HepG2 (cell line): Measurements from ENCODE around the gene PHKB. TPM values are rescaled to one million over a fixed set of nuclear protein-coding genes. Genes with fewer than 3 reads are reported as not detected.
"Not testable (repeated sequence)": the region's sequence is repeated elsewhere in the genome, so short reads cannot be mapped to it uniquely, and the experiment has no call there.

Source experiments
- ATAC-seq: fragments of 200-7000 bp; cut with Tn5 transposase; 3 replicates; pipeline ENCODE4 v1.9.1; 2020; ENCODE audit warnings: mild to moderate bottlenecking, moderate library complexity
- BruUV-seq: library from RNA; stranded (reverse); fragments of 400-500 nt; replicated peaks from 2 replicates; lab custom pipeline; 2021; lab: Mats Ljungman, UMichigan
- CTCF ChIA-PET: fragments of 300-600 bp; formaldehyde crosslinking; extraction: SDS; loops from one replicate; lab custom pipeline; 2021; ENCODE audit warnings: low total read pairs, inconsistent platforms, low intra/inter-chr PET ratio; lab: Yijun Ruan, JAX
- POLR2A ChIA-PET: fragments of 350-600 bp; sonication (Branson Sonifier 250); formaldehyde crosslinking; loops from one replicate; lab custom pipeline; 2020; ENCODE audit warnings: antibody characterized with exemption, inconsistent platforms; lab: Yijun Ruan, JAX
- DNase-seq: peaks from one replicate; pipeline ENCODE4 v3.0.0-alpha.2; 2015; ENCODE audit warnings: low spot score
- FAIRE-seq: peaks from 3 replicates; lab custom pipeline; 2011; peaks lifted over from hg19 to GRCh38; lab: Jason Lieb, UNC
- H2AFZ ChIP-seq: one replicate; pipeline ENCODE4 v1.6.1; 2011; ENCODE audit warnings: low read length, inconsistent platforms
- H3K27ac ChIP-seq: fragments of 300-600 bp; 3 replicates; pipeline ENCODE4 v1.8.0; 2011; ENCODE audit warnings: mixed run types, mild to moderate bottlenecking, mixed read lengths, low read length, inconsistent platforms; ENCODE audit not compliant: insufficient read depth; ENCODE audit errors: extremely low read length
- H3K27me3 ChIP-seq, 2 experiments: fragments of 200-600 bp in 1 of 2; 2 replicates in 1 of 2; 3 replicates in 1 of 2; pipeline versions ENCODE4 v1.6.0 to v1.8.0; 2011; ENCODE audit warnings: low read length in 2 of 2, mild to moderate bottlenecking in 2 of 2, moderate library complexity in 2 of 2, inconsistent platforms in 1 of 2; ENCODE audit not compliant: insufficient read depth in 2 of 2, control insufficient read depth in 1 of 2
- H3K36me3 ChIP-seq, 2 experiments: fragments of 200-600 bp in 1 of 2; replicated peaks in 1 of 2; 2 replicates in 1 of 2; 3 replicates in 1 of 2; pipeline versions ENCODE4 v1.5.1 to v1.8.0; 2011; ENCODE audit warnings: low read length in 2 of 2, inconsistent platforms in 1 of 2; ENCODE audit not compliant: insufficient read depth in 2 of 2, control insufficient read depth in 1 of 2
- H3K4me1 ChIP-seq: 2 replicates; pipeline ENCODE4 v1.5.1; 2012; ENCODE audit warnings: low read length, inconsistent platforms; ENCODE audit not compliant: insufficient read depth
- H3K4me2 ChIP-seq: 2 replicates; pipeline ENCODE4 v1.6.0; 2011; ENCODE audit warnings: low read depth, low read length, inconsistent platforms
- H3K4me3 ChIP-seq, 3 experiments: fragments of 200-600 bp in 1 of 3; sonication (generic), shearing (Covaris generic) in 1 of 3; replicated peaks in 1 of 3; 2 replicates each; pipeline ENCODE4 v1.5.1; 2011 to 2016; ENCODE audit warnings: low read length in 3 of 3, inconsistent platforms in 2 of 3, low read depth in 2 of 3, mild to moderate bottlenecking in 2 of 3, control low read depth in 1 of 3, mixed read lengths in 1 of 3; ENCODE audit not compliant: insufficient read depth in 1 of 3
- H3K79me2 ChIP-seq: one replicate; pipeline ENCODE4 v1.6.1; 2011; ENCODE audit warnings: low read length, inconsistent platforms; ENCODE audit not compliant: insufficient read depth
- H3K9ac ChIP-seq: 2 replicates; pipeline ENCODE4 v1.6.0; 2011; ENCODE audit warnings: mild to moderate bottlenecking, low read depth, low read length, inconsistent platforms; ENCODE audit not compliant: insufficient read depth
- H3K9me3 ChIP-seq: 2 replicates; pipeline ENCODE4 v1.5.1; 2012; ENCODE audit warnings: mild to moderate bottlenecking, low read length
- H4K20me1 ChIP-seq: 2 replicates; pipeline ENCODE4 v1.6.0; 2011; ENCODE audit warnings: inconsistent platforms, mild to moderate bottlenecking, low read length, moderate library complexity; ENCODE audit not compliant: insufficient read depth
- CREB1 ChIP-seq, 2 experiments: fragments of 450-650 bp in 1 of 2; IDR thresholded peaks; 2 replicates each; pipeline ENCODE4 v1.6.1; 2016 to 2017; ENCODE audit warnings: control low read depth in 1 of 2, mild to moderate bottlenecking in 1 of 2, missing compliant biosample characterization in 1 of 2, missing genetic modification characterization in 1 of 2
- ZNF24 ChIP-seq: fragments of 450-650 bp; IDR thresholded peaks from 2 replicates; pipeline ENCODE4 v1.6.1; 2017; ENCODE audit warnings: antibody characterized with exemption, mild to moderate bottlenecking
- ZNF251 ChIP-seq: sonication (generic); formaldehyde crosslinking; IDR thresholded peaks from 2 replicates; pipeline ENCODE4 v1.9.0; 2021; ENCODE audit warnings: mild to moderate bottlenecking, missing genetic modification reagents
- ZNF512B ChIP-seq: sonication (generic); formaldehyde crosslinking; IDR thresholded peaks from 2 replicates; pipeline ENCODE4 v1.5.1; 2020; ENCODE audit warnings: missing genetic modification reagents, mild to moderate bottlenecking, borderline replicate concordance
- ZNF574 ChIP-seq: sonication (generic); formaldehyde crosslinking; IDR thresholded peaks from 2 replicates; pipeline ENCODE4 v1.4.0; 2020; ENCODE audit warnings: missing genetic modification reagents
- ZNF672 ChIP-seq: sonication (generic); formaldehyde crosslinking; IDR thresholded peaks from 2 replicates; pipeline ENCODE4 v1.8.1; 2022; ENCODE audit warnings: missing genetic modification reagents
- WGBS: methylation state at CpG from one replicate; pipeline ENCODE4 v1.1.6; 2017; ENCODE audit warnings: low lambda C conversion rate; 5-methylcytosine and 5-hydroxymethylcytosine counted together
- in situ Hi-C: cut with HindIII; loops from 2 replicates; pipeline ENCODE4 v1.10.0; 2017; ENCODE audit warnings: low pct_unique_long_range_greater_than_20kb; ENCODE audit not compliant: extremely low pct_ligation_motif_present
- intact Hi-C: fragments of 100-400 bp; cut with micrococcal nuclease; formaldehyde crosslinking; loops from one replicate; pipeline ENCODE4 v1.10.0; 2022; ENCODE audit not compliant: unreplicated experiment
- polyA plus RNA-seq, 8 experiments: library from polyadenylated mRNA; depleted of rRNA in 3 of 8; stranded (reverse) in 7 of 8; unstranded in 1 of 8; fragments of >200 nt; fragmentation: Illumina TruSeq in 4 of 8; extraction: Trizol in 4 of 8; gene quantifications; 2 replicates each; pipeline versions ENCODE4 v1.2.1 to v1.2.3, GENCODE V29; 2011 to 2016; ENCODE audit warnings: low read depth in 4 of 8, missing spikeins in 1 of 8, mixed read lengths in 1 of 8; ENCODE audit not compliant: insufficient read depth in 1 of 8
- total RNA-seq, 5 experiments: library from RNA; depleted of rRNA; stranded (reverse); fragments of >200 nt; fragmentation: Illumina TruSeq; extraction: Trizol; gene quantifications; 2 replicates each; pipeline ENCODE4 v1.2.3, GENCODE V29; 2016; ENCODE audit warnings: low read depth in 1 of 5

PHKB gene
- total and polyA plus RNA-seq, 2 of the 13 experiments (the other 11 are each of a cell fraction or from before 2014, with no cell fraction given) = 66.0 to 80.8 TPM

- H3K9me3 ChIP-seq, H3K79me2 ChIP-seq, H3K4me2 ChIP-seq, H3K9ac ChIP-seq, ATAC-seq, CTCF ChIA-PET, POLR2A ChIA-PET, BruUV-seq, H3K27me3 ChIP-seq, H3K4me3 ChIP-seq, H3K27ac ChIP-seq, H2AFZ ChIP-seq, DNase-seq, FAIRE-seq, in situ Hi-C loops, H4K20me1 ChIP-seq, intact Hi-C loops: not testable (repeated sequence)
- Histone ChIP-seq H3K4me1 (peaks cover 12% of the 10 kb centered on the region; the same call in 1 of the 2 replicates), H3K36me3 (peaks cover 0 to 12% of the 10 kb centered on the region in 2 experiments; a peak in 2 of 5 replicates)
Observed at GRCh38 chr16:47442884-47443283, 18.2 kb upstream of the PHKB start.

GRCh38 chr16:47446431-47446830, 14.7 kb upstream of the PHKB start:
- BruUV-seq = no TSS peak
- no peaks in the 10 kb centered on the region for H3K27me3 ChIP-seq
- no peak overlapping the region for H2AFZ ChIP-seq
- CTCF ChIA-PET = no interaction called here
- FAIRE-seq = no peak
- TF ChIP-seq ZNF672 (no peak), ZNF512B (CRISPR knock-in tag) (no peak), ZNF24 (no peak), CREB1 (IDR thresholded peaks at IDR 0.05) (no peak), CREB1 (CRISPR knock-in tag; IDR thresholded peaks at IDR 0.05) (no peak), ZNF574 (CRISPR knock-in tag) (no peak), ZNF251 (no peak)
- POLR2A ChIA-PET = no interaction called here
- no peak overlapping the region for H3K9ac ChIP-seq
- H3K36me3 ChIP-seq = peaks cover 2 to 26% of the 10 kb centered on the region in 2 experiments; a peak in 3 of 5 replicates
- no peaks in the 10 kb centered on the region for H3K9me3 ChIP-seq
- no peaks in the 10 kb centered on the region for H4K20me1 ChIP-seq
- no peak overlapping the region for H3K4me2 ChIP-seq
- ATAC-seq = no peak
- in situ Hi-C loops (no loop called here), intact Hi-C loops (no loop called here)
- peaks cover 19% of the 10 kb centered on the region for H3K4me1 ChIP-seq
- H3K27ac ChIP-seq = no peak overlapping the region
- 100% methylated on average over 3 of the region's 3 CpGs for WGBS
- H3K79me2 ChIP-seq = peaks cover 7% of the 10 kb centered on the region
- H3K4me3 ChIP-seq = no peak overlapping the region
- no peak for DNase-seq
